ENCODE measurements around the gene MYO19. TPM values are rescaled to one million over a fixed set of nuclear protein-coding genes. Genes with fewer than 3 reads are reported as not detected.

MYO19 gene
- total and polyA plus RNA-seq, 2 of the 4 experiments (the other 2 are of a cell fraction), result 35.8 to 55.6 TPM

DNA sequence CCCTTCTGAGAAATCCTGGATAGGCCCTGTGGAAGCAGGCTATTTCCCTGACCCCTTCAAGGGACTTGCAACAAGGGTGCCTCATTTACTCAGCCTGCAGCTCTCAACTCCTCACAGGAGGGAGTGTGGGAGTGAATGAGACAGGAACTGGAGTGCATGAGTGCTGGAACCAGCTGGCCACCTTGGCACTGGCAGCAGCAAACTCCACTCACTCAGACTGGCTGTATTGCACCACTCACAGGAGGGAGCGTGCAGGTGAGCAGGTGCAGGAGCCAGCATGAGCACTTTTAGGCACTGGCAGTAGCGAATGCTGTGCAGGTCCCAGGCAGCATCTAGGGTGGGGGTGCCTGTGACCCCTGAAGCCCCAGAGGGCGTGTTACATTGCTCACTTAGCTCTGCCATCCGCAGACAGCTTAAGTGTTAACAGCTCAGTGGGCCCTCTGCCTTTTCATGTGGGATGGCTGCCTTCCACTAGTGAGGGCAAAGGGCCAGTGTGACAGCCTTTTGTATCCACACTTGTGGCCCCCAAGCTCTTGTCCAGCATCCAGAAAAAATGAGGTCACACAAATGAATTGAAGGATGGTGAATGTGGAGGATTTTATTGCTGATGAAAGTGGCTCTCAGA is 59.2 kb downstream of the MYO19 start (continued):
- TF ChIP-seq RFX5 (IDR thresholded peaks at IDR 0.05; ENCODE audit: low read depth, low read length) (no peak), CEBPB (IDR thresholded peaks at IDR 0.05; ENCODE audit: low read depth, low read length) (no peak), MAZ (IDR thresholded peaks at IDR 0.05; ENCODE audit: borderline replicate concordance, low read depth, low read length) (no peak), RAD21 (IDR thresholded peaks at IDR 0.05; ENCODE audit: low read length) (no peak)

DNA sequence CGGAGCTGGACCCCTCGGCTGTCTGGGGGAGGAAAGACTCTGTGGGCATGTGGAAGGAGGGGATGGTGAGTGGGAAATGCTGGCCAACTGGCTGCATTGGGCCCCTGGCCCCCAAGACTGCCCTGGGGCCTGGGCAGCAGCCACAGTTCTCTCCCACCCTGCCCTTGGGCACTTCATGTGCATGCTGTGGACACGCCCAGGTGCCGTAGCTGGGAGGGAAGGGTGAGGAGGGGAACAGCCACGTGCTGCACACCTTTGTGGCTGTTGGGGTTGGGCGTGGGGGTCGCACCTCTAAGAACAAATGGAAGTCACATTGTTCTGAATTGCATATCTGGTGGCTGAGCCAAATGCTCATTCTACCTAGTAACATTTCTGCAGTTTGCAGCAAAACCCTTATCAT is 60.1 kb downstream of the MYO19 start:
- no CpG with 5 or more reads among the region's 7 CpGs for WGBS, 2 experiments (ENCODE audit: extremely low coverage in 2 of 2, insufficient read length in 1 of 2)
- H3K4me2 ChIP-seq (ENCODE audit: low read depth, low read length), result no peak overlapping the region
- intact Hi-C loops (cut with micrococcal nuclease), result no loop called here
- no peaks in the 10 kb centered on the region for H3K36me3 ChIP-seq (ENCODE audit: control insufficient read depth, insufficient read depth, low read length)
- H3K9me3 ChIP-seq (ENCODE audit: control insufficient read depth, insufficient read depth, low read length), result no peaks in the 10 kb centered on the region
- no peak overlapping the region for H2BK5ac ChIP-seq (ENCODE audit: low read depth, low read length, poor library complexity, severe bottlenecking)
- no TSS peak for BruUV-seq (replicated peaks)
- no peaks in the 10 kb centered on the region for H3K4me1 ChIP-seq (ENCODE audit: control insufficient read depth, insufficient read depth, low read length)
- H4K8ac ChIP-seq (ENCODE audit: low read depth in 2 of 2, low read length in 2 of 2), result no peak overlapping the region
- no peak overlapping the region for H3K18ac ChIP-seq (ENCODE audit: low read depth, low read length)
- ATAC-seq (ENCODE audit: low read depth) (no peak), DNase-seq (no peak)
- no peak overlapping the region for H2BK15ac ChIP-seq (ENCODE audit: low read depth, low read length)
- no peak overlapping the region for H4K5ac ChIP-seq (ENCODE audit: low read depth, low read length)
- POLR2A ChIA-PET (ENCODE audit: unreplicated experiment), result no interaction called here
- no peak overlapping the region for H3K14ac ChIP-seq (replicated peaks; ENCODE audit: low read depth, low read length)
- in situ Hi-C loops (cut with MboI; ENCODE audit: low sequenced_read_pairs), result loop anchor here (25.0 kb wide), 1 partner anchor 262 kb away; the partner anchor contains the start of gene CCL4L2
- no peak overlapping the region for H3K23ac ChIP-seq (ENCODE audit: low read depth, low read length)
- no peak overlapping the region for H3K9ac ChIP-seq (ENCODE audit: low read depth, low read length)
- dilution Hi-C loops (cut with HindIII; ENCODE audit: low sequenced_read_pairs, unreplicated experiment), result no loop called here
- H3K4me3 ChIP-seq (ENCODE audit: insufficient read depth, low read depth, low read length), result no peak overlapping the region
- H3K56ac ChIP-seq (ENCODE audit: extremely low read depth, insufficient read depth, low read length), result no peak overlapping the region
- H3K27me3 ChIP-seq (ENCODE audit: control insufficient read depth, insufficient read depth, low read length), result peaks cover 3% of the 10 kb centered on the region; the same call in 1 of the 2 replicates
- no peak overlapping the region for H2BK20ac ChIP-seq (ENCODE audit: low read depth, low read length)
- no peak overlapping the region for H3K4ac ChIP-seq (ENCODE audit: low read depth, low read length)
- no peak overlapping the region for H2AK9ac ChIP-seq (replicated peaks; ENCODE audit: low read depth, low read length, poor library complexity)
- H4K20me1 ChIP-seq (ENCODE audit: insufficient read depth, low read length), result no peaks in the 10 kb centered on the region
- H3K79me1 ChIP-seq (ENCODE audit: low read depth in 1 of 2, low read length in 2 of 2), result no peaks in the 10 kb centered on the region
- H4K91ac ChIP-seq (ENCODE audit: insufficient read depth, low read depth, low read length), result no peak overlapping the region
- H2BK120ac ChIP-seq (ENCODE audit: low read depth, low read length), result no peak overlapping the region
- no peaks in the 10 kb centered on the region for H3K9me1 ChIP-seq (ENCODE audit: insufficient read depth, low read length)
- CTCF ChIA-PET, result no interaction called here
- no peak overlapping the region for H3K27ac ChIP-seq (ENCODE audit: insufficient read depth, low read length)
- no peak overlapping the region for H2AFZ ChIP-seq (replicated peaks; ENCODE audit: low read length, poor library complexity)
- no peak overlapping the region for H2AK5ac ChIP-seq (ENCODE audit: low read depth, low read length)
- TF ChIP-seq MAZ (IDR thresholded peaks at IDR 0.05; ENCODE audit: borderline replicate concordance, low read depth, low read length), result no peak
- no peak for TF ChIP-seq RAD21 (IDR thresholded peaks at IDR 0.05; ENCODE audit: low read length)
- no peak for TF ChIP-seq FOS (IDR thresholded peaks at IDR 0.05; ENCODE audit: low read depth, low read length)
- no peak for TF ChIP-seq SMC3 (IDR thresholded peaks at IDR 0.05; ENCODE audit: low read depth, low read length)
- no peak for TF ChIP-seq NFE2L2 (IDR thresholded peaks at IDR 0.05; ENCODE audit: low read depth, low read length)
- TF ChIP-seq MXI1 (IDR thresholded peaks at IDR 0.05; ENCODE audit: borderline replicate concordance, low read depth, low read length), result no peak
- TF ChIP-seq, protein P1, sequence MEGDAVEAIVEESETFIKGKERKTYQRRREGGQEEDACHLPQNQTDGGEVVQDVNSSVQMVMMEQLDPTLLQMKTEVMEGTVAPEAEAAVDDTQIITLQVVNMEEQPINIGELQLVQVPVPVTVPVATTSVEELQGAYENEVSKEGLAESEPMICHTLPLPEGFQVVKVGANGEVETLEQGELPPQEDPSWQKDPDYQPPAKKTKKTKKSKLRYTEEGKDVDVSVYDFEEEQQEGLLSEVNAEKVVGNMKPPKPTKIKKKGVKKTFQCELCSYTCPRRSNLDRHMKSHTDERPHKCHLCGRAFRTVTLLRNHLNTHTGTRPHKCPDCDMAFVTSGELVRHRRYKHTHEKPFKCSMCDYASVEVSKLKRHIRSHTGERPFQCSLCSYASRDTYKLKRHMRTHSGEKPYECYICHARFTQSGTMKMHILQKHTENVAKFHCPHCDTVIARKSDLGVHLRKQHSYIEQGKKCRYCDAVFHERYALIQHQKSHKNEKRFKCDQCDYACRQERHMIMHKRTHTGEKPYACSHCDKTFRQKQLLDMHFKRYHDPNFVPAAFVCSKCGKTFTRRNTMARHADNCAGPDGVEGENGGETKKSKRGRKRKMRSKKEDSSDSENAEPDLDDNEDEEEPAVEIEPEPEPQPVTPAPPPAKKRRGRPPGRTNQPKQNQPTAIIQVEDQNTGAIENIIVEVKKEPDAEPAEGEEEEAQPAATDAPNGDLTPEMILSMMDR (conservative IDR thresholded peaks at IDR 0.05; ENCODE audit: low read depth, low read length), result no peak
- no peak for TF ChIP-seq POLR2A (IDR thresholded peaks at IDR 0.05; ENCODE audit: low read depth, low read length)
- TF ChIP-seq CHD1 (IDR thresholded peaks at IDR 0.05; ENCODE audit: low read depth, low read length), result no peak
- TF ChIP-seq, protein P2, sequence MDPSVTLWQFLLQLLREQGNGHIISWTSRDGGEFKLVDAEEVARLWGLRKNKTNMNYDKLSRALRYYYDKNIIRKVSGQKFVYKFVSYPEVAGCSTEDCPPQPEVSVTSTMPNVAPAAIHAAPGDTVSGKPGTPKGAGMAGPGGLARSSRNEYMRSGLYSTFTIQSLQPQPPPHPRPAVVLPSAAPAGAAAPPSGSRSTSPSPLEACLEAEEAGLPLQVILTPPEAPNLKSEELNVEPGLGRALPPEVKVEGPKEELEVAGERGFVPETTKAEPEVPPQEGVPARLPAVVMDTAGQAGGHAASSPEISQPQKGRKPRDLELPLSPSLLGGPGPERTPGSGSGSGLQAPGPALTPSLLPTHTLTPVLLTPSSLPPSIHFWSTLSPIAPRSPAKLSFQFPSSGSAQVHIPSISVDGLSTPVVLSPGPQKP (IDR thresholded peaks at IDR 0.05; ENCODE audit: borderline replicate concordance, low read depth, low read length), result no peak
- no peak for TF ChIP-seq BHLHE40 (IDR thresholded peaks at IDR 0.05; ENCODE audit: low read depth, low read length)
- TF ChIP-seq MAFK (IDR thresholded peaks at IDR 0.05; ENCODE audit: low read depth, low read length), result no peak
- TF ChIP-seq RFX5 (IDR thresholded peaks at IDR 0.05; ENCODE audit: low read depth, low read length), result no peak
- no peak for TF ChIP-seq RCOR1 (IDR thresholded peaks at IDR 0.05; ENCODE audit: insufficient replicate concordance, low read length)

Measured in IMR-90 (cell line).